H54 (cell line): ENCODE results near the gene MBP.
A peak's percentile ranks its signal among the peaks of the same experiment; 100 is the strongest.

Source experiments
- DNase-seq: peaks from one replicate; pipeline ENCODE4 v3.0.0; 2011; ENCODE audit warnings: low spot score, mixed read lengths; ENCODE audit not compliant: insufficient read length
- FAIRE-seq: peaks from 3 replicates; lab custom pipeline; 2011; peaks lifted over from hg19 to GRCh38; lab: Jason Lieb, UNC
- POLR2A ChIP-seq: IDR thresholded peaks from 2 replicates; pipeline ENCODE4 v1.6.1; 2011; ENCODE audit warnings: low read depth, mild to moderate bottlenecking, low read length

MBP gene

GRCh38 chr18:77008006-77008405 lies 124.6 kb downstream of the MBP start:
- FAIRE-seq, result no peak
- no peak for TF ChIP-seq POLR2A
- DNase-seq, result no peak

GRCh38 chr18:77007251-77007650 lies 125.3 kb downstream of the MBP start:
- DNase-seq, result no peak
- no peak for TF ChIP-seq POLR2A
- FAIRE-seq, result no peak

GRCh38 chr18:77006305-77007175 lies 126.0 kb downstream of the MBP start:
- no peak for DNase-seq

GRCh38 chr18:77005651-77006195 lies 126.9 kb downstream of the MBP start:
- no peak for DNase-seq
- no peak for FAIRE-seq
- no peak for TF ChIP-seq POLR2A

More at GRCh38 chr18:77006305-77007175, 126.0 kb downstream of the MBP start:
- TF ChIP-seq POLR2A, result no peak
- FAIRE-seq, result no peak

- no peak for FAIRE-seq
- no peak for TF ChIP-seq POLR2A
- DNase-seq, result no peak
Observed at GRCh38 chr18:77004555-77005380, 127.8 kb downstream of the MBP start.

GRCh38 chr18:77003316-77003715 lies 129.3 kb downstream of the MBP start:
- FAIRE-seq, result no peak
- DNase-seq, result no peak
- no peak for TF ChIP-seq POLR2A

GRCh38 chr18:77002496-77002895 lies 130.1 kb downstream of the MBP start:
- FAIRE-seq (no peak), DNase-seq (no peak)
- TF ChIP-seq POLR2A, result no peak

GRCh38 chr18:77001979-77002378 lies 130.6 kb downstream of the MBP start:
- FAIRE-seq (no peak), DNase-seq (no peak)
- TF ChIP-seq POLR2A, result no peak

- DNase-seq, result no peak
- no peak for FAIRE-seq
- TF ChIP-seq POLR2A, result no peak
Observed at GRCh38 chr18:77001041-77001440, 131.5 kb downstream of the MBP start.

GRCh38 chr18:77000527-77000926 lies 132.1 kb downstream of the MBP start:
- no peak for TF ChIP-seq POLR2A
- FAIRE-seq (no peak), DNase-seq (peak; percentile 6)

GRCh38 chr18:76999077-76999476 lies 133.5 kb downstream of the MBP start:
- FAIRE-seq (no peak), DNase-seq (no peak)
- no peak for TF ChIP-seq POLR2A

GRCh38 chr18:76997951-76998808 lies 134.4 kb downstream of the MBP start:
- FAIRE-seq (no peak), DNase-seq (no peak)
- no peak for TF ChIP-seq POLR2A

GRCh38 chr18:76996429-76996828 lies 136.2 kb downstream of the MBP start:
- no peak for DNase-seq
- no peak for FAIRE-seq
- no peak for TF ChIP-seq POLR2A
